GM12878 (cell line): ENCODE measurements around the gene CELF2. TPM values are rescaled to one million over a fixed set of nuclear protein-coding genes. Genes with fewer than 3 reads are reported as not detected.

Source experiments
- ATAC-seq: fragments of 200-7000 bp; cut with Tn5 transposase; 3 replicates; pipeline ENCODE4 v1.9.1; 2020; ENCODE audit warnings: mild to moderate bottlenecking, moderate library complexity
- BruUV-seq: library from RNA; stranded (reverse); fragments of 400-500 nt; replicated peaks from 2 replicates; lab custom pipeline; 2021; lab: Mats Ljungman, UMichigan
- CTCF ChIA-PET: fragments of 300-600 bp; sonication (Branson Sonifier 250); formaldehyde crosslinking; extraction: SDS; loops from one replicate; lab custom pipeline; 2021; ENCODE audit warnings: inconsistent platforms; lab: Yijun Ruan, JAX
- POLR2A ChIA-PET: fragments of 350-600 bp; formaldehyde crosslinking; extraction: SDS; loops from one replicate; lab custom pipeline; 2021; ENCODE audit warnings: inconsistent platforms; lab: Charles Lee
- RAD21 ChIA-PET: fragments of 300-600 bp; sonication (Branson Sonifier 250); formaldehyde crosslinking; loops from one replicate; lab custom pipeline; 2023; ENCODE audit warnings: antibody characterized with exemption; ENCODE audit not compliant: unreplicated experiment; lab: Charles Lee
- SMC1A ChIA-PET: fragments of 300-600 bp; sonication (Branson Sonifier 250); formaldehyde crosslinking; loops from one replicate; lab custom pipeline; 2023; ENCODE audit not compliant: unreplicated experiment, uncharacterized antibody; lab: Charles Lee
- DNase-seq: peaks from one replicate; pipeline ENCODE4 v3.0.0-alpha.2; 2011; ENCODE audit warnings: low read depth, low spot score
- FAIRE-seq: peaks from 3 replicates; lab custom pipeline; 2011; peaks lifted over from hg19 to GRCh38; lab: Jason Lieb, UNC
- H2AFZ ChIP-seq: 2 replicates; pipeline ENCODE4 v1.6.0; 2011; ENCODE audit warnings: low read depth, low read length, control low read depth; ENCODE audit not compliant: control insufficient read depth
- H3K27ac ChIP-seq: 2 replicates; pipeline ENCODE4 v1.5.1; 2011; ENCODE audit warnings: control low read depth; ENCODE audit not compliant: control insufficient read depth, insufficient read depth
- H3K27me3 ChIP-seq, 2 experiments: replicated peaks in 1 of 2; 2 replicates each; pipeline versions ENCODE4 v1.6.0 to v1.6.1; 2011; ENCODE audit warnings: low read length in 1 of 2; ENCODE audit not compliant: control insufficient read depth in 2 of 2, insufficient read depth in 2 of 2
- H3K36me3 ChIP-seq, 2 experiments: 2 replicates each; pipeline ENCODE4 v1.5.1; 2011; ENCODE audit warnings: low read length in 1 of 2; ENCODE audit not compliant: control insufficient read depth in 2 of 2, insufficient read depth in 2 of 2
- H3K4me1 ChIP-seq: 2 replicates; pipeline ENCODE4 v1.6.1; 2011; ENCODE audit warnings: mild to moderate bottlenecking, low read length, moderate library complexity, mixed read lengths; ENCODE audit not compliant: control insufficient read depth, insufficient read depth
- H3K4me2 ChIP-seq: 2 replicates; pipeline ENCODE4 v1.6.0; 2011; ENCODE audit warnings: control low read depth; ENCODE audit not compliant: control insufficient read depth, insufficient read depth
- H3K4me3 ChIP-seq: fragments of 200-600 bp; sonication (generic); 2 replicates; pipeline ENCODE4 v1.5.1; 2016
- H3K79me2 ChIP-seq: 2 replicates; pipeline ENCODE4 v1.6.0; 2011; ENCODE audit warnings: low read length; ENCODE audit not compliant: control insufficient read depth, insufficient read depth
- H3K9ac ChIP-seq: 2 replicates; pipeline ENCODE4 v1.8.0; 2011; ENCODE audit warnings: low read length, control low read depth, mixed read lengths; ENCODE audit not compliant: control insufficient read depth, insufficient read depth
- H3K9me3 ChIP-seq: replicated peaks from 3 replicates; pipeline ENCODE4 v1.5.1; 2011; ENCODE audit warnings: mild to moderate bottlenecking, low read length; ENCODE audit not compliant: control insufficient read depth, insufficient read depth
- H4K20me1 ChIP-seq: 2 replicates; pipeline ENCODE4 v1.6.0; 2011; ENCODE audit not compliant: control insufficient read depth, insufficient read depth
- BHLHE40 ChIP-seq, 2 experiments: fragments of 450-650 bp in 1 of 2; IDR thresholded peaks; 2 replicates each; pipeline ENCODE4 v1.6.1; 2011 to 2017; ENCODE audit warnings: low read depth in 2 of 2, borderline replicate concordance in 1 of 2, improper control_type of control experiment in 1 of 2, low read length in 1 of 2, mild to moderate bottlenecking in 1 of 2
- CBX3 ChIP-seq: fragments of 200-600 bp; sonication (generic); IDR thresholded peaks from 2 replicates; pipeline ENCODE4 v1.6.1; 2016; ENCODE audit warnings: low read depth, borderline replicate concordance
- CEBPZ ChIP-seq: fragments of 150-350 bp; IDR thresholded peaks from 2 replicates; pipeline ENCODE4 v1.6.1; 2016; ENCODE audit warnings: low read depth, low read length
- CHD1 ChIP-seq: IDR thresholded peaks from 2 replicates; pipeline ENCODE4 v1.6.1; 2012; ENCODE audit warnings: low read depth, low read length, improper control_type of control experiment
- EZH2 ChIP-seq: IDR thresholded peaks from 2 replicates; pipeline ENCODE4 v1.6.1; 2012; ENCODE audit warnings: low read depth, mild to moderate bottlenecking, control low read depth, inconsistent platforms, low read length, borderline replicate concordance; ENCODE audit not compliant: control insufficient read depth
- IKZF1 ChIP-seq: fragments of 450-650 bp; conservative IDR thresholded peaks from 2 replicates; pipeline ENCODE4 v1.6.1; 2017; ENCODE audit warnings: antibody characterized with exemption, mild to moderate bottlenecking
- MYC ChIP-seq: IDR thresholded peaks from 2 replicates; pipeline ENCODE4 v1.6.1; 2011; ENCODE audit warnings: mild to moderate bottlenecking, low read length, moderate library complexity, inconsistent platforms; ENCODE audit not compliant: insufficient read depth, insufficient replicate concordance, insufficient read length, severe bottlenecking
- NFYA ChIP-seq: IDR thresholded peaks from 2 replicates; pipeline ENCODE4 v1.6.1; 2011; ENCODE audit warnings: low read depth, mild to moderate bottlenecking, low read length, improper control_type of control experiment, borderline replicate concordance
- PML ChIP-seq: IDR thresholded peaks from 2 replicates; pipeline ENCODE4 v1.6.1; 2012; ENCODE audit warnings: low read length, inconsistent platforms
- RB1 ChIP-seq: fragments of 450-650 bp; formaldehyde crosslinking; IDR thresholded peaks from 2 replicates; pipeline ENCODE4 v1.6.1; 2017; ENCODE audit warnings: mild to moderate bottlenecking, borderline replicate concordance
- RBBP5 ChIP-seq: fragments of 200-600 bp; sonication (generic); conservative IDR thresholded peaks from 2 replicates; pipeline ENCODE4 v1.6.1; 2016
- RELA ChIP-seq: fragments of 450-650 bp; IDR thresholded peaks from 2 replicates; pipeline ENCODE4 v1.8.0; 2014; ENCODE audit warnings: borderline replicate concordance; ENCODE audit not compliant: partially characterized antibody
- SMAD1 ChIP-seq: fragments of 450-650 bp; IDR thresholded peaks from 2 replicates; pipeline ENCODE4 v1.6.1; 2018; ENCODE audit warnings: mild to moderate bottlenecking, low read depth; ENCODE audit not compliant: partially characterized antibody
- STAT3 ChIP-seq: IDR thresholded peaks from 2 replicates; pipeline ENCODE4 v1.6.1; 2011; ENCODE audit warnings: low read depth, low read length, improper control_type of control experiment
- WGBS: methylation state at CpG from one replicate; pipeline ENCODE4 v1.1.6; 2016; ENCODE audit warnings: low lambda C conversion rate; ENCODE audit not compliant: insufficient replicate concordance, insufficient coverage; ENCODE audit errors: missing lambda C conversion rate; 5-methylcytosine and 5-hydroxymethylcytosine counted together
- in situ Hi-C: fragments of 300-500 bp; cut with MboI; formaldehyde crosslinking; loops from 9 replicates; pipeline ENCODE4 v1.14.3; 2018; ENCODE audit warnings: mixed read lengths
- intact Hi-C: fragments of 100-400 bp; cut with micrococcal nuclease; formaldehyde crosslinking; loops from one replicate; pipeline ENCODE4 v1.14.2; 2022; ENCODE audit not compliant: unreplicated experiment
- polyA plus RNA-seq, 11 experiments: library from polyadenylated mRNA; depleted of rRNA in 4 of 11; unstranded in 6 of 11; stranded (reverse) in 5 of 11; fragments of >200 nt; fragmentation: Nextera tagmentation in 4 of 11; fragmentation: Illumina TruSeq in 1 of 11; extraction: Ambion mirVana in 4 of 11; extraction: Trizol in 1 of 11; gene quantifications; 1 replicate in 1 of 11; 2 replicates in 10 of 11; pipeline versions ENCODE4 v1.2.1 to v1.2.3, GENCODE V29; 2011 to 2016; ENCODE audit warnings: inconsistent platforms in 2 of 11, missing spikeins in 2 of 11, low read depth in 1 of 11
- total RNA-seq, 4 experiments: library from RNA; depleted of rRNA in 3 of 4; stranded (reverse); fragments of >200 nt in 3 of 4; fragmentation: Illumina TruSeq in 1 of 4; extraction: Trizol in 1 of 4; gene quantifications; 2 replicates each; pipeline versions ENCODE4 v1.2.1 to v1.2.3, GENCODE V29; 2013 to 2021

Gene CELF2
- total and polyA plus RNA-seq, 10 of the 15 experiments (the other 5 are each of a cell fraction or from before 2014, with no cell fraction given) = 20.8 to 129 (median 86.3) TPM

GRCh38 chr10:11381023-11381422 is 363.4 kb downstream of the CELF2 start:
- H3K4me3 ChIP-seq = no peak overlapping the region
- no peak overlapping the region for H3K4me2 ChIP-seq
- ChIA-PET CTCF (interaction anchor here (0.5 kb wide), 1 partner anchor 577 kb away, joined by 3 read pairs; no protein-coding TSS in a partner anchor), POLR2A (no interaction called here), RAD21 (no interaction called here), SMC1A (no interaction called here)
- H3K9me3 ChIP-seq = no peaks in the 10 kb centered on the region; the same call in 2 of the 3 replicates
- H3K27ac ChIP-seq = no peak overlapping the region
- no peaks in the 10 kb centered on the region for H3K4me1 ChIP-seq
- no peaks in the 10 kb centered on the region for H3K79me2 ChIP-seq
- in situ Hi-C loops (no loop called here), intact Hi-C loops (no loop called here)
- FAIRE-seq = no peak
- no peak overlapping the region for H3K9ac ChIP-seq
- no peak for TF ChIP-seq EZH2
- no peak for TF ChIP-seq CBX3
- TF ChIP-seq RBBP5 = no peak
- TF ChIP-seq CHD1 = no peak
- no peak for TF ChIP-seq RB1
- no peak for TF ChIP-seq MYC
- no peak for TF ChIP-seq PML
- no peak for TF ChIP-seq NFYA
- no peak for TF ChIP-seq IKZF1
- H4K20me1 ChIP-seq = no peaks in the 10 kb centered on the region
- DNase-seq = no peak
- no peak for ATAC-seq
- no peaks in the 10 kb centered on the region for H3K36me3 ChIP-seq
- no peaks in the 10 kb centered on the region; a peak in 1 of 4 replicates for H3K27me3 ChIP-seq
- no TSS peak for BruUV-seq
- WGBS = 63% methylated on average over 7 of the region's 7 CpGs
- H2AFZ ChIP-seq = no peak overlapping the region

- no peak overlapping the region for H3K4me2 ChIP-seq
- ChIA-PET CTCF (interaction anchor here (0.5 kb wide), 1 partner anchor 577 kb away, joined by 3 read pairs; no protein-coding TSS in a partner anchor), RAD21 (no interaction called here), POLR2A (no interaction called here), SMC1A (no interaction called here)
- intact Hi-C loops (no loop called here), in situ Hi-C loops (no loop called here)
- WGBS = 21% methylated on average over 5 of the region's 5 CpGs
- H3K9ac ChIP-seq = no peak overlapping the region
- no peaks in the 10 kb centered on the region; a peak in 1 of 4 replicates for H3K27me3 ChIP-seq
- ATAC-seq (no peak), FAIRE-seq (no peak), DNase-seq (no peak)
- H3K9me3 ChIP-seq = no peaks in the 10 kb centered on the region; the same call in 2 of the 3 replicates
- no peaks in the 10 kb centered on the region for H3K79me2 ChIP-seq
- no TSS peak for BruUV-seq
- H3K36me3 ChIP-seq = no peaks in the 10 kb centered on the region
- no peaks in the 10 kb centered on the region for H4K20me1 ChIP-seq
- no peak overlapping the region for H2AFZ ChIP-seq
- H3K4me1 ChIP-seq = no peaks in the 10 kb centered on the region
- no peak overlapping the region for H3K27ac ChIP-seq
- H3K4me3 ChIP-seq = no peak overlapping the region
- TF ChIP-seq BHLHE40 (IDR thresholded peaks at IDR 0.05; ENCODE audit: borderline replicate concordance in 1 of 2, low read depth in 2 of 2, low read length in 1 of 2) = no peak
- TF ChIP-seq STAT3 = no peak
- no peak for TF ChIP-seq CEBPZ
- TF ChIP-seq RELA = no peak
- TF ChIP-seq SMAD1 = no peak
Observed at GRCh38 chr10:11381511-11381910, 363.8 kb downstream of the CELF2 start.
